Fibroblast of mammary gland (primary cell): ENCODE measurements around the gene PLCB4.
A peak's percentile ranks its signal among the peaks of the same experiment; 100 is the strongest.

Source experiments
- DNase-seq: peaks from one replicate; pipeline ENCODE4 v3.0.0-alpha.2; 2010; ENCODE audit warnings: low read depth
- H3K4me3 ChIP-seq: 2 replicates; pipeline ENCODE4 v1.5.1; 2011; ENCODE audit warnings: low read depth, mild to moderate bottlenecking, low read length, moderate library complexity; ENCODE audit not compliant: control insufficient read depth
- CTCF ChIP-seq: conservative IDR thresholded peaks from 2 replicates; pipeline ENCODE4 v1.5.1; 2011; ENCODE audit warnings: low read depth, low read length, inconsistent platforms; ENCODE audit not compliant: control insufficient read depth, insufficient read depth

PLCB4 gene

GRCh38 chr20:9092655-9093054 is 23.8 kb downstream of the PLCB4 start:
- H3K4me3 ChIP-seq = no peak overlapping the region
- TF ChIP-seq CTCF = no peak
- DNase-seq = no peak

- DNase-seq = peak; percentile 20
- no peak overlapping the region for H3K4me3 ChIP-seq
Measured at GRCh38 chr20:9093218-9093957, 24.5 kb downstream of the PLCB4 start.

GRCh38 chr20:9099372-9099771 is 30.5 kb downstream of the PLCB4 start:
- TF ChIP-seq CTCF = no peak

More at GRCh38 chr20:9093218-9093957, 24.5 kb downstream of the PLCB4 start:
- TF ChIP-seq CTCF = no peak

GRCh38 chr20:9100691-9101090 is 31.8 kb downstream of the PLCB4 start:
- no peak overlapping the region for H3K4me3 ChIP-seq
- no peak for TF ChIP-seq CTCF
- DNase-seq = no peak

More at GRCh38 chr20:9099372-9099771, 30.5 kb downstream of the PLCB4 start:
- DNase-seq = no peak
- no peak overlapping the region for H3K4me3 ChIP-seq

GRCh38 chr20:9102456-9102855 is 33.6 kb downstream of the PLCB4 start:
- no peak for TF ChIP-seq CTCF
- DNase-seq = no peak
- H3K4me3 ChIP-seq = no peak overlapping the region

DNA sequence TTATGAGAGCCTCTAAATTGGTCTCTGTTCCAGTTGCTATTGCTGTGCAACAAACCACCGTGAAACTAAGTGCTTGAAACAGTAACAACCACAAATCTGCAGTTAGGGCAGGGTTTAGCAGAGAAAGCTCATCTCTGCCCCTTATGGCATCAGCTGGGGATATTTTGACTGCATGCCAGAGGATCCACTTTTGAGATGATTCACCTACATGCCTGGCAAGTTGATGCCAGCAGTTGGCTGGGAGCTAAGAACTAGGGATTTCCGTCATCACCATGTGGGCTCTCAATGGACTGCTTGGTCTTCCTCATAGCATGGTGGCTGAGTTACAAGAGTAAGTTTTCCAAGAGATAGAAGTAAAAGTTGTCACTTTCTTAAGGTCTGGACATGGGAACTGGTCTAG is 35.1 kb downstream of the PLCB4 start:
- no peak overlapping the region for H3K4me3 ChIP-seq
- TF ChIP-seq CTCF = no peak
- DNase-seq = peak; percentile 23
